Ishikawa (cell line): ENCODE results near the gene NFATC1.

Experiments
- CEBPB ChIP-seq: IDR thresholded peaks from 2 replicates; pipeline ENCODE4 v1.6.1; 2012
- CREB1 ChIP-seq: IDR thresholded peaks from 2 replicates; pipeline ENCODE4 v1.6.1; 2012; ENCODE audit warnings: low read depth
- EGR1 ChIP-seq: IDR thresholded peaks from 2 replicates; pipeline ENCODE4 v1.6.1; 2012
- EP300 ChIP-seq: IDR thresholded peaks from 2 replicates; pipeline ENCODE4 v1.6.1; 2012; ENCODE audit warnings: borderline replicate concordance
- FOXM1 ChIP-seq: IDR thresholded peaks from 2 replicates; pipeline ENCODE4 v1.6.1; 2012; ENCODE audit warnings: low read depth, borderline replicate concordance
- NFIC ChIP-seq: IDR thresholded peaks from 2 replicates; pipeline ENCODE4 v1.6.1; 2012
- RAD21 ChIP-seq: IDR thresholded peaks from 2 replicates; pipeline ENCODE4 v1.6.1; 2012; ENCODE audit warnings: low read depth
- TAF1 ChIP-seq: IDR thresholded peaks from 2 replicates; pipeline ENCODE4 v1.6.1; 2012; ENCODE audit warnings: low read depth, mild to moderate bottlenecking
- TCF12 ChIP-seq: IDR thresholded peaks from 2 replicates; pipeline ENCODE4 v1.6.1; 2012; ENCODE audit warnings: low read depth
- TEAD4 ChIP-seq: IDR thresholded peaks from 2 replicates; pipeline ENCODE4 v1.6.1; 2012
- YY1 ChIP-seq: IDR thresholded peaks from 2 replicates; pipeline ENCODE4 v1.6.1; 2012; ENCODE audit warnings: low read depth
- ZBTB7A ChIP-seq: IDR thresholded peaks from 2 replicates; pipeline ENCODE4 v1.6.1; 2012; ENCODE audit warnings: low read depth
- TF ChIP-seq, protein P1 (sequence below): IDR thresholded peaks from 2 replicates; pipeline ENCODE4 v1.6.1; 2012
- TF ChIP-seq, protein P2 (sequence below): IDR thresholded peaks from 2 replicates; pipeline ENCODE4 v1.6.1; 2012
- TF ChIP-seq, protein P3 (sequence below): IDR thresholded peaks from 2 replicates; pipeline ENCODE4 v1.6.1; 2012; ENCODE audit warnings: low read depth, mild to moderate bottlenecking

NFATC1 gene

DNA sequence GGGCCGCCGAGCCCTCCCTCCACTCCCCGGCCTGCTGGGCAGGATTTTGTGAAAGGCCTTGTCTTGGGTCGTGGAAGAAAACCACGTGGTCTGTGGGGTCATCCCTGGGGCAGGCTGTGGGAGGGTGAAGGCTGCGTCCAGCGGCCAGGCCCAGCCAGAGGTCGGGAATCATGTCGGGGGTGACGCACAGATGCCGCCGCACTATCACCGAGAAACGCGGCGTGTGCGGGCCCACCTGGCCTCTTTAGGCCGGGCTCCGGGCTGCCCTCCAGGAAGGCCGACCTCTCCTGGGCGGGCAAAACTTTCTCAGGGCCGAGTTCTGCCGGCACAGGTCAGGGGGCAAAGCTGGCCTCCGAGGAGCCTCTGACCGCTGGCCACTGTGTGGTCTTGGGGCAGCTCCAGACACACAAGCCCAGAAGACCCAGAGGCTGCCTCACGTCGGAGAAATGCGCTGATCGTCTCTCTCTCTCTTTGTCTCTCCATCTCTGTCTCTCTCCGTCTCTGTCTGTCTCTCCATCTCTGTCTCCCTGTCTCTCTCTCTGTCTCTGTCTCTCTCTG lies 28.4 kb downstream of the NFATC1 start:
- TF ChIP-seq FOXM1 (no peak), NFIC (no peak), TAF1 (no peak), RAD21 (no peak), EGR1 (no peak), TEAD4 (no peak), YY1 (no peak)
- TF ChIP-seq, protein P1, sequence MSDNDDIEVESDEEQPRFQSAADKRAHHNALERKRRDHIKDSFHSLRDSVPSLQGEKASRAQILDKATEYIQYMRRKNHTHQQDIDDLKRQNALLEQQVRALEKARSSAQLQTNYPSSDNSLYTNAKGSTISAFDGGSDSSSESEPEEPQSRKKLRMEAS, result no peak
- TF ChIP-seq, protein P2, sequence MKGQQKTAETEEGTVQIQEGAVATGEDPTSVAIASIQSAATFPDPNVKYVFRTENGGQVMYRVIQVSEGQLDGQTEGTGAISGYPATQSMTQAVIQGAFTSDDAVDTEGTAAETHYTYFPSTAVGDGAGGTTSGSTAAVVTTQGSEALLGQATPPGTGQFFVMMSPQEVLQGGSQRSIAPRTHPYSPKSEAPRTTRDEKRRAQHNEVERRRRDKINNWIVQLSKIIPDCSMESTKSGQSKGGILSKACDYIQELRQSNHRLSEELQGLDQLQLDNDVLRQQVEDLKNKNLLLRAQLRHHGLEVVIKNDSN, result no peak

DNA sequence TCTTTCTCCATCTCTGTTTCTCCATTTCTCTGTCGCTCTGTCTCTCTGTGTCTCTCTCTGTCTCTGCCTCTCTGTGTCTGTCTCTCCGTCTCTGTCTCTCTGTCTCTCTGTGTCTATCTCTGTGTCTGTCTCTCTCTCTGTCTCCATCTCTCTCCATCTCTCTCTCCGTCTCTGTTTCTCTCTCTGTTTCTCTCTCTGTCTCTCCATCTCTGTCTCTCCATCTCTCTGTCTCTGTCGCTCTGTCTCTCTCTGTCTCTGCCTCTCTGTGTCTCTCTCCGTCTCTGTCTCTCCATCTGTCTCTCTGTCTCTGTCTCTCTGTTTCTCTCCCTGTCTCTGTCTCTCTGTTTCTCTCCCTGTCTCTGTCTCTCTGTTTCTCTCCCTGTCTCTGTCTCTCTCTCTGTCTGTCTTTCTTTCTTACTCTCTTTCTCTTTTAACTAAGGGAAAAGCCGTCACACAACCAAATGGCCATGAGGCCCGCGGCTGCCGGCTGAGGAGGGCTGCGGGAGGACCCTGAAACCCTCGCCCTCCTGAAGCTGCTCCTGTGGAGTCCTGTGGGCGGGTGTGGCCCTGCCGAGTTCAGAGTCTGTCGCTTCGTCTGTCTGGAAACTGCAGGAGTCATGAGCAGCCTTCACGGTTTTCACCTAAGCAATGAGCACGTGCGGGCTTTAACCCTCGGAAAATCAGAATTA lies 29.3 kb downstream of the NFATC1 start:
- no peak for TF ChIP-seq RAD21
- TF ChIP-seq EGR1, result no peak
- TF ChIP-seq FOXM1, result no peak
- TF ChIP-seq, protein P1, result no peak
- TF ChIP-seq ZBTB7A, result no peak
- no peak for TF ChIP-seq EP300
- TF ChIP-seq, protein P2, result no peak
- TF ChIP-seq NFIC, result no peak

DNA sequence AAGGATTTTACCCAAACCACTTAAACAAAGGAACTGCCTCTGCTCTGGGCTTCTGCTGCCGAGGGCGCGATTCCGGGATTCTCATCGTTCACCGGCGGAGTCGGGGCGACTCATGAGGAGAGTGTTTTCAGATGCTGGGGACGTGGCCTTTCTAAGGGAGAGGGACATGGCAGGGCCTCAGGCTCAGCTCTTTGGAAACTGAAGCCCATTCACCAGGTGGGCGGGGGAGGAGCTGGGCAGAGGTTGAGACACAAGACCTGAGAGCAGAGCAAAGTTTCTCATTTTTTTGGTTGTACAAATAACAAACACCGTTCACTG lies 29.8 kb downstream of the NFATC1 start:
- no peak for TF ChIP-seq EP300
- TF ChIP-seq, protein P3, sequence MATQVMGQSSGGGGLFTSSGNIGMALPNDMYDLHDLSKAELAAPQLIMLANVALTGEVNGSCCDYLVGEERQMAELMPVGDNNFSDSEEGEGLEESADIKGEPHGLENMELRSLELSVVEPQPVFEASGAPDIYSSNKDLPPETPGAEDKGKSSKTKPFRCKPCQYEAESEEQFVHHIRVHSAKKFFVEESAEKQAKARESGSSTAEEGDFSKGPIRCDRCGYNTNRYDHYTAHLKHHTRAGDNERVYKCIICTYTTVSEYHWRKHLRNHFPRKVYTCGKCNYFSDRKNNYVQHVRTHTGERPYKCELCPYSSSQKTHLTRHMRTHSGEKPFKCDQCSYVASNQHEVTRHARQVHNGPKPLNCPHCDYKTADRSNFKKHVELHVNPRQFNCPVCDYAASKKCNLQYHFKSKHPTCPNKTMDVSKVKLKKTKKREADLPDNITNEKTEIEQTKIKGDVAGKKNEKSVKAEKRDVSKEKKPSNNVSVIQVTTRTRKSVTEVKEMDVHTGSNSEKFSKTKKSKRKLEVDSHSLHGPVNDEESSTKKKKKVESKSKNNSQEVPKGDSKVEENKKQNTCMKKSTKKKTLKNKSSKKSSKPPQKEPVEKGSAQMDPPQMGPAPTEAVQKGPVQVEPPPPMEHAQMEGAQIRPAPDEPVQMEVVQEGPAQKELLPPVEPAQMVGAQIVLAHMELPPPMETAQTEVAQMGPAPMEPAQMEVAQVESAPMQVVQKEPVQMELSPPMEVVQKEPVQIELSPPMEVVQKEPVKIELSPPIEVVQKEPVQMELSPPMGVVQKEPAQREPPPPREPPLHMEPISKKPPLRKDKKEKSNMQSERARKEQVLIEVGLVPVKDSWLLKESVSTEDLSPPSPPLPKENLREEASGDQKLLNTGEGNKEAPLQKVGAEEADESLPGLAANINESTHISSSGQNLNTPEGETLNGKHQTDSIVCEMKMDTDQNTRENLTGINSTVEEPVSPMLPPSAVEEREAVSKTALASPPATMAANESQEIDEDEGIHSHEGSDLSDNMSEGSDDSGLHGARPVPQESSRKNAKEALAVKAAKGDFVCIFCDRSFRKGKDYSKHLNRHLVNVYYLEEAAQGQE, result no peak

DNA sequence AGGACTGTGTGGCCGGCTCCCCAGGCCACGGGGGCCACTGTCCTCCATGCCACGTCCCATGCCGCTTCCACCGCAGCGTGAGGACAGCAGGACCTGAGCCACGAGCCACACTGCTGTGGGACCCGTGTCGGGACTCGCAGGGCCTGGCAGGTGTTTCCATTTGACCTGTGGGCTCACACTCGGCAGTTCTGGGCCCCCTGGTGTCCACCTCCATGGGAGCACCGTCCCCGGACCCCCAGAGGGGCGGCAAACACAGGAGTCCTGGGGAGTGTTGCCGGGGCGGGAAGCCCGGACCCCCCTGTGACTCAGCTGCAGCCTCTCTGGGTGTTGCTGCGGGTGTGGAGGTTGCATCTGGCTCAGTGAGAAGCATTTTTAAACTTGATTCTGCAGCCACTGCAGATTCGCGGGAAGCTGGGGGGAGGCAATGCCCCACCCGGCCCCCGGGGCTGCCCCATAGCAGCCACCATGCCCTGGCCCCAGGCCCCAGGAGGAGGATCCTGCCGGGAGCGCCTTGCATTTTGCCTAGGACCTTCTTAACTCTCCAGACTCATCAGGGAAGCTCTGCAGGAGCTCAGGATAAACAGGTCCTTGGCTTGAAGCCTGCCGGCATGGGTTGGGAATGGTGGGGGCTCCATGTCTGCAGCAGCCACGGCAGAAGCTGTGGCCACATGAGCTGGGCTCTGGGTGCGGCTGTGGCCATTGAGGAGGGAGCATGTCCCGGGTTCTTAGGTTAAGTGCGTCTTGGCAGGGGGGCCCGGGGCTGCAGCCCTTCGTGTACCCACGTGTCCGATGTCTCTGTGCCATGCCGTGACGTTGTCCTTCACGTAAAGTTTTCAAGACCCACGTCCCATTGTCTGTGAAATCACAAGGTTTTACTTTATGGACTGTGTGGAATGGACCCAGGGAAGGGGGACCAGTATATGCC lies 30.9 kb downstream of the NFATC1 start:
- TF ChIP-seq EP300, result no peak
- no peak for TF ChIP-seq ZBTB7A
- TF ChIP-seq CREB1, result no peak
- no peak for TF ChIP-seq TAF1
- no peak for TF ChIP-seq YY1
- TF ChIP-seq, protein P2, result no peak
- TF ChIP-seq RAD21, result no peak
- TF ChIP-seq, protein P3, result no peak
- no peak for TF ChIP-seq TEAD4
- TF ChIP-seq NFIC, result no peak
- TF ChIP-seq EGR1, result no peak
- TF ChIP-seq, protein P1, result no peak

DNA sequence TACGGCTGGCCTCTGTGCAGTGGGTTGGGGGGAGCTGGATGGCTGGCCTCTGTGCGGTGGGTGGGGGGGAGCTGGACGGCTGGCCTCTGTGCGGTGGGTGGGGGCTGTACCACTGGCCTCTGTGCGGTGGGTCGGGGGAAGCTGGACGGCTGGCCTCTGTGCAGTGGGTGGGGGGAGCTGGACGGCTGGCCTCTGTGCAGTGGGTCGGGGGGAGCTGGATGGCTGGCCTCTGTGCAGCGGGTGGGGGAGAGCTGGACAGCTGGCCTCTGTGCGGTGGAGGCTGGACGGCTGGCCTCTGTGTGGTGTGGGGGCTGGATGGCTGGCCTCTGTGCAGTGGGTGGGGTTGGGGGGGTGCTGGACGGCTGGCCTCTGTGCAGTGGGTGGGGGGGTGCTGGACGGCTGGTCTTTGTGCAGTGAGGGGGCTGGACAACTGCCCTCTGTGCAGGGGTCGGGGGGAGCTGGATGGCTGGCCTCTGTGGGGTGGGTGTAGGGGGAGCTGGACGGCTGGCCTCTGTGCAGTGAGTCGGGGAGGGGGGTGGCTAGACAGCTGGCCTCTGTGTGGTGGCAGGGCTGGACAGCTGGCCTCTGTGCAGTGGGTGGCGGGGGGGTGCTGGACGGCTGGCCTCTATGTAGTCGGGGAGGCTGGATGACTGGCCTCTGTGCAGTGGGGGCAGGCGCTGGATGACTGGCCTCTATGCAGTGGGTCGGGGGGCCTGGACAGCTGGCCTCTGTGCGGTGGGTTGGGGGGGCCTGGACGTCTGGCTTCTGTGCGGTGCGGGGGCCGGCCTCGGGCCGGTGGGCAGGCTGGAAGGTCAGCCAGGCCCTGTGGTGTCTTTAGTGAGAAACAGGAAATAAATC lies 31.9 kb downstream of the NFATC1 start:
- TF ChIP-seq NFIC (no peak), TAF1 (no peak), RAD21 (no peak), YY1 (no peak), TEAD4 (no peak), TCF12 (no peak), CREB1 (no peak), EGR1 (no peak), EP300 (no peak), CEBPB (no peak), ZBTB7A (no peak), FOXM1 (no peak)
- TF ChIP-seq, protein P1, result no peak
- TF ChIP-seq, protein P2, result no peak
- TF ChIP-seq, protein P3, result no peak
